WTC11 (cell line): ENCODE measurements around the gene RNF2. TPM values are rescaled to one million over a fixed set of nuclear protein-coding genes. Genes with fewer than 3 reads are reported as not detected.

Source experiments
- ATAC-seq: fragments of 200-7000 bp; cut with Tn5 transposase; 2 replicates; pipeline ENCODE4 v1.10.0; 2021; ENCODE audit warnings: mild to moderate bottlenecking, moderate library complexity
- CTCF ChIA-PET: fragments of 300-600 bp; sonication (Branson Sonifier 250); formaldehyde crosslinking; loops from one replicate; lab custom pipeline; 2021; ENCODE audit warnings: antibody characterized with exemption; lab: Charles Lee
- POLR2A ChIA-PET: fragments of 350-600 bp; sonication (Branson Sonifier 250); formaldehyde crosslinking; loops from one replicate; lab custom pipeline; 2021; ENCODE audit warnings: antibody characterized with exemption; lab: Charles Lee
- DNase-seq: peaks from one replicate; pipeline ENCODE4 v3.0.0; 2021; ENCODE audit warnings: low spot score
- H3K27ac Mint-ChIP-seq: 2 replicates; pipeline ENCODE4 v1.8.0; 2021; ENCODE audit warnings: mixed read lengths
- H3K27me3 Mint-ChIP-seq: 2 replicates; pipeline ENCODE4 v1.8.0; 2021; ENCODE audit warnings: low read depth, mild to moderate bottlenecking, moderate library complexity, mixed read lengths
- H3K36me3 Mint-ChIP-seq: 2 replicates; pipeline ENCODE4 v1.8.0; 2021; ENCODE audit warnings: mixed read lengths
- H3K4me1 Mint-ChIP-seq: 2 replicates; pipeline ENCODE4 v1.8.0; 2022; ENCODE audit warnings: mixed read lengths
- H3K4me3 Mint-ChIP-seq: 2 replicates; pipeline ENCODE4 v1.8.0; 2021; ENCODE audit warnings: mild to moderate bottlenecking, moderate library complexity, mixed read lengths
- H3K9me3 Mint-ChIP-seq: 2 replicates; pipeline ENCODE4 v1.8.0; 2021; ENCODE audit warnings: mixed read lengths
- ARID4B ChIP-seq: sonication (generic); formaldehyde crosslinking; IDR thresholded peaks from 2 replicates; pipeline ENCODE4 v1.8.0; 2023; ENCODE audit warnings: missing genetic modification reagents, mild to moderate bottlenecking, borderline replicate concordance
- ATF2 ChIP-seq: sonication (generic); formaldehyde crosslinking; IDR thresholded peaks from 2 replicates; pipeline ENCODE4 v1.8.1; 2022; ENCODE audit warnings: low read depth, missing genetic modification reagents, borderline replicate concordance
- FOXJ3 ChIP-seq: sonication (generic); formaldehyde crosslinking; IDR thresholded peaks from 2 replicates; pipeline ENCODE4 v1.9.0; 2021; ENCODE audit warnings: missing genetic modification reagents, mild to moderate bottlenecking, borderline replicate concordance
- FOXP1 ChIP-seq: sonication (generic); formaldehyde crosslinking; IDR thresholded peaks from 2 replicates; pipeline ENCODE4 v1.8.0; 2022; ENCODE audit warnings: missing genetic modification reagents, mild to moderate bottlenecking, moderate library complexity, borderline replicate concordance
- FOXP4 ChIP-seq: sonication (generic); formaldehyde crosslinking; IDR thresholded peaks from 2 replicates; pipeline ENCODE4 v1.8.0; 2022; ENCODE audit warnings: mild to moderate bottlenecking, missing genetic modification reagents
- GRHL2 ChIP-seq: fragments of 250-450 bp; sonication (Bioruptor Pico); IDR thresholded peaks from 2 replicates; pipeline ENCODE4 v1.8.0; 2022; ENCODE audit warnings: mild to moderate bottlenecking, moderate library complexity; ENCODE audit not compliant: insufficient replicate concordance, severe bottlenecking
- MYBL2 ChIP-seq: sonication (generic); formaldehyde crosslinking; IDR thresholded peaks from 2 replicates; pipeline ENCODE4 v1.8.1; 2023; ENCODE audit warnings: mild to moderate bottlenecking, moderate library complexity, missing genetic modification reagents
- SP1 ChIP-seq: sonication (generic); formaldehyde crosslinking; conservative IDR thresholded peaks from 2 replicates; pipeline ENCODE4 v1.8.1; 2022; ENCODE audit warnings: missing genetic modification reagents
- TCF7 ChIP-seq: sonication (generic); formaldehyde crosslinking; IDR thresholded peaks from 2 replicates; pipeline ENCODE4 v1.8.0; 2022; ENCODE audit warnings: mild to moderate bottlenecking, low read depth, missing genetic modification reagents, moderate library complexity
- ZNF219 ChIP-seq: sonication (generic); formaldehyde crosslinking; IDR thresholded peaks from 2 replicates; pipeline ENCODE4 v1.8.0; 2023; ENCODE audit warnings: missing genetic modification reagents, mild to moderate bottlenecking, borderline replicate concordance
- ZNF532 ChIP-seq: fragments of 250-450 bp; sonication (Bioruptor Pico); IDR thresholded peaks from 2 replicates; pipeline ENCODE4 v1.9.0; 2021; ENCODE audit warnings: mild to moderate bottlenecking, borderline replicate concordance
- total RNA-seq: library from RNA; stranded (reverse); gene quantifications from 3 replicates; pipeline ENCODE4 v1.2.3, GENCODE V29; 2021
- TF ChIP-seq, protein P1 (sequence below): sonication (generic); formaldehyde crosslinking; IDR thresholded peaks from 2 replicates; pipeline ENCODE4 v1.8.1; 2023; ENCODE audit warnings: mild to moderate bottlenecking, missing genetic modification reagents, borderline replicate concordance
- TF ChIP-seq, protein P2 (sequence below): fragments of 250-450 bp; sonication (Bioruptor Pico); IDR thresholded peaks from 2 replicates; pipeline ENCODE4 v2.1.2; 2022; ENCODE audit warnings: mild to moderate bottlenecking, moderate library complexity

Gene RNF2
- total RNA-seq, 1 experiment from 2014 or later, result 37.3 TPM

DNA sequence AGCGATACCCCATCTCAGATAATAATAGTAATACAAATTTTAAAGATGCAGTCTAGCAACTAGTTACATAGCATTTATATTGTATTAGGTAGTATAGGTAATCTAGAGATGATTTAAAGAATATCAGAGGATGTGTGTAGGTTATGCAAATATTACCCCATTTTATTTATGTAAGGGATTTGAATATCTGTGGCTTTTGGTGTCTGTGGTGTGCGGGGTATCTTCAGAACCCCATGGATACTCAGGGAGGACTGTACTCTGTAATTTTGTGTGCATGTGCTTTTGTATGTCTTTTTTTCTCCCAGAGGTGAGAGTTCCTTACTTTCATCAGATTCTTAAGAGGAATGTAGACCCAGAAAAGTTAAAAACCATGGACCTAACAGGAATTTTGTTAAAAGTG lies 12.8 kb downstream of the RNF2 start (continued):
- TF ChIP-seq, protein P1, sequence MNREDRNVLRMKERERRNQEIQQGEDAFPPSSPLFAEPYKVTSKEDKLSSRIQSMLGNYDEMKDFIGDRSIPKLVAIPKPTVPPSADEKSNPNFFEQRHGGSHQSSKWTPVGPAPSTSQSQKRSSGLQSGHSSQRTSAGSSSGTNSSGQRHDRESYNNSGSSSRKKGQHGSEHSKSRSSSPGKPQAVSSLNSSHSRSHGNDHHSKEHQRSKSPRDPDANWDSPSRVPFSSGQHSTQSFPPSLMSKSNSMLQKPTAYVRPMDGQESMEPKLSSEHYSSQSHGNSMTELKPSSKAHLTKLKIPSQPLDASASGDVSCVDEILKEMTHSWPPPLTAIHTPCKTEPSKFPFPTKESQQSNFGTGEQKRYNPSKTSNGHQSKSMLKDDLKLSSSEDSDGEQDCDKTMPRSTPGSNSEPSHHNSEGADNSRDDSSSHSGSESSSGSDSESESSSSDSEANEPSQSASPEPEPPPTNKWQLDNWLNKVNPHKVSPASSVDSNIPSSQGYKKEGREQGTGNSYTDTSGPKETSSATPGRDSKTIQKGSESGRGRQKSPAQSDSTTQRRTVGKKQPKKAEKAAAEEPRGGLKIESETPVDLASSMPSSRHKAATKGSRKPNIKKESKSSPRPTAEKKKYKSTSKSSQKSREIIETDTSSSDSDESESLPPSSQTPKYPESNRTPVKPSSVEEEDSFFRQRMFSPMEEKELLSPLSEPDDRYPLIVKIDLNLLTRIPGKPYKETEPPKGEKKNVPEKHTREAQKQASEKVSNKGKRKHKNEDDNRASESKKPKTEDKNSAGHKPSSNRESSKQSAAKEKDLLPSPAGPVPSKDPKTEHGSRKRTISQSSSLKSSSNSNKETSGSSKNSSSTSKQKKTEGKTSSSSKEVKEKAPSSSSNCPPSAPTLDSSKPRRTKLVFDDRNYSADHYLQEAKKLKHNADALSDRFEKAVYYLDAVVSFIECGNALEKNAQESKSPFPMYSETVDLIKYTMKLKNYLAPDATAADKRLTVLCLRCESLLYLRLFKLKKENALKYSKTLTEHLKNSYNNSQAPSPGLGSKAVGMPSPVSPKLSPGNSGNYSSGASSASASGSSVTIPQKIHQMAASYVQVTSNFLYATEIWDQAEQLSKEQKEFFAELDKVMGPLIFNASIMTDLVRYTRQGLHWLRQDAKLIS, result no peak
- TF ChIP-seq ARID4B (CRISPR knock-in tag) (no peak), FOXJ3 (CRISPR knock-in tag) (no peak), SP1 (no peak), TCF7 (CRISPR knock-in tag) (no peak)

GRCh38 chr1:185058876-185059275 lies 13.5 kb downstream of the RNF2 start:
- H3K4me1 Mint-ChIP-seq, result peaks cover 43% of the 10 kb centered on the region
- DNase-seq (no peak), ATAC-seq (no peak)
- POLR2A ChIA-PET, result interaction anchor here (0.7 kb wide), 1 partner anchor 97 kb away, joined by 3 read pairs; no protein-coding TSS in a partner anchor
- H3K36me3 Mint-ChIP-seq, result peaks cover 11% of the 10 kb centered on the region
- peaks cover 11% of the 10 kb centered on the region for H3K9me3 Mint-ChIP-seq
- CTCF ChIA-PET, result no interaction called here
- H3K4me3 Mint-ChIP-seq, result no peak overlapping the region
- no peaks in the 10 kb centered on the region for H3K27me3 Mint-ChIP-seq
- H3K27ac Mint-ChIP-seq, result no peak overlapping the region
- TF ChIP-seq ZNF219 (CRISPR knock-in tag) (no peak), ZNF532 (CRISPR knock-in tag) (no peak), FOXP4 (CRISPR knock-in tag) (no peak), MYBL2 (CRISPR knock-in tag) (no peak), GRHL2 (CRISPR knock-in tag) (no peak), FOXP1 (CRISPR knock-in tag) (no peak), TCF7 (CRISPR knock-in tag) (no peak), ATF2 (CRISPR knock-in tag) (no peak)
- TF ChIP-seq, protein P1, result no peak
- TF ChIP-seq, protein P2, sequence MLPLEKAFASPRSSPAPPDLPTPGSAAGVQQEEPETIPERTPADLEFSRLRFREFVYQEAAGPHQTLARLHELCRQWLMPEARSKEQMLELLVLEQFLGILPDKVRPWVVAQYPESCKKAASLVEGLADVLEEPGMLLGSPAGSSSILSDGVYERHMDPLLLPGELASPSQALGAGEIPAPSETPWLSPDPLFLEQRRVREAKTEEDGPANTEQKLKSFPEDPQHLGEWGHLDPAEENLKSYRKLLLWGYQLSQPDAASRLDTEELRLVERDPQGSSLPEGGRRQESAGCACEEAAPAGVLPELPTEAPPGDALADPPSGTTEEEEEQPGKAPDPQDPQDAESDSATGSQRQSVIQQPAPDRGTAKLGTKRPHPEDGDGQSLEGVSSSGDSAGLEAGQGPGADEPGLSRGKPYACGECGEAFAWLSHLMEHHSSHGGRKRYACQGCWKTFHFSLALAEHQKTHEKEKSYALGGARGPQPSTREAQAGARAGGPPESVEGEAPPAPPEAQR (CRISPR knock-in tag), result no peak
